HG03045 (cell line): ENCODE results near the gene GDF9.

Source experiments
- ATAC-seq: cut with Tn5 transposase; IDR thresholded peaks from one replicate; pipeline ENCODE4 v1.9.1; 2021; ENCODE audit warnings: mild to moderate bottlenecking, moderate library complexity; ENCODE audit not compliant: unreplicated experiment

Gene GDF9

GRCh38 chr5:132822650-132823480 lies 43.4 kb downstream of the GDF9 start:
- no peak for ATAC-seq

DNA sequence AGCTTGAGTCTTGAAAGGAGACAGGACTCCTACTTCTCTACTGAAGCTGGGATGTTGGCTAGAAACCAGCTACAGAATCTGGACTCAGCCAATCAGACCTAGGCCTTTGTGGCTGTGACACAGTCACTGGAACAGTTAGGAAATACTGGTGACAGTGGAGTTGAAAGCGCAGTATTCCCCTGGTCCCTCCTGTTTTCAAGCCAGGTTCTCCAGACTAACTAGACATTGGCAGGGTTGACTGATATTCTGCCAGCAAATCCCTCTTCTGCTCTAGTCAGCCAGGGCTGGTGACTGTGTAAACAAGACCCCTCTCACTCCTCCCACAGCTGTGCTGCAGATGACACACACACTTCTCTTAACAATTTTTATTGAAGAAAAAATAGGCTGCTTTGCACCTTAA lies 44.5 kb downstream of the GDF9 start:
- no peak for ATAC-seq

- no peak for ATAC-seq
Measured at GRCh38 chr5:132821350-132821749, 44.9 kb downstream of the GDF9 start.

DNA sequence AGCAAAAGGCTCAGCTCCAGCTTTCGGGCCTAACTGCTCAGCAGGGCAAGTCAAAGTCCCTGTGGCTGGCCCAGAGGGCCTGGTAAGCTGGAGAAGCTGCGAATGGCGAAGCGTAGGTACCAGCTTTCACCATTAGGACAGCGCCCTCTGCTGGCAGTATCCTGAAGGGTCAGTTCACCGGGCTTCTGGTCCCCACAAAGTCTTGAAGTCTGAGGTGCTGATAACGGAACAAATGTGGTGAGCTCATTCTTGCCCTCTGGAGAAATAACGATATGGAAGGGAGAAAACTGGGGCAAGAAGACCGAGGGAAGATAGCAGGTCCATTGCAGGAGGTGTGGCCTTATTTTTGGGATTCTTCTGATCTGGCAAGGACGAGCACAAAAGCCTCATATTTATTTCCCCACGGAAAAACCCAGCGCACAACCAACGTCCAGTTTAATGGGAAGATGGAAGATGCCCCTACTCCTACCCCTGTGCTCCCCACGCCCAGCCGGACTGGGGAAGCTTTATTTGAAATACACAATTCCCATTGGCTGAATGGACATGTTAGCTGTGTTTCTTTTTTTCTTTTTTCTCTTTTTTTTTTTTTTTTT lies 46.0 kb downstream of the GDF9 start:
- no peak for ATAC-seq

GRCh38 chr5:132819468-132819867 lies 46.8 kb downstream of the GDF9 start:
- ATAC-seq, result no peak

DNA sequence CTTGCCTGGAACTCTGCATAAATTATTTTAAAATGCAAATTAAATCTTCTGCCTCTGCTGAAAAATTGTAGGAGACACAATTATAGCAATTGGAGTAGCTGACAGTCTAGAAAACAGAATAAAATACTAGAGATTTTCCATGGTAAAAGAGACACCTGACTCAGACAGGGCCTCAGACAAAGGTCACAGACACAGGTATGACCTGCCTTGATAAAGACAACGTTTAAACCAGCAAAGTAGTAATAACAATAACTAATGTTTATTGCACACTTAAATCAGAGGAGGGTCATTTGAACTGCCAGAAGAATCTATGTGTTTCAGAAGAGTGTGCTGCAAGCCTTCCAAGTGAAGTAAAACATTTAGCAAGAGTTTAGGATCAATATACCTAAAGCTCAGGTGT lies 49.3 kb downstream of the GDF9 start:
- ATAC-seq, result no peak

- no peak for ATAC-seq
Measured at GRCh38 chr5:132816554-132816953, 49.7 kb downstream of the GDF9 start.

- ATAC-seq, result no peak
Measured at GRCh38 chr5:132816083-132816482, 50.2 kb downstream of the GDF9 start.

DNA sequence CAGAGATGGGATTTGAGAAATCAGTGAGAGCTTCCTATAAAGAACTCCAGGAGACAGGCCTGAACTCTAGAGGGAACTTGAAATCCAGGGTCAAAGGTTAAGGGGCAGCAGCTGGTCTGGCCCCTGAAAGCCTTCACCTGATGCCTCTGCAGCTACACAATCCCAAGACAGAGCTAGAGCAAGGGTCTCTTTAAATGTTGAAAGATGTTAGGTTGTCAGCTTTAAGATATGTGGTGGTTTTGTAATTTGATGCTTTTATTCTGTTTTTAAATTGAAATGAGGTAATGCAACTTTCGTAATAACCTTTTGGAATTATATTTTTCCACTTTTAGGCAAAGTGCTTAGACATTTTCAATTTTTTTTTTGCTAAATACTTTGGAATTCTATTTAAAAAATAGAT lies 50.8 kb downstream of the GDF9 start:
- ATAC-seq, result no peak

DNA sequence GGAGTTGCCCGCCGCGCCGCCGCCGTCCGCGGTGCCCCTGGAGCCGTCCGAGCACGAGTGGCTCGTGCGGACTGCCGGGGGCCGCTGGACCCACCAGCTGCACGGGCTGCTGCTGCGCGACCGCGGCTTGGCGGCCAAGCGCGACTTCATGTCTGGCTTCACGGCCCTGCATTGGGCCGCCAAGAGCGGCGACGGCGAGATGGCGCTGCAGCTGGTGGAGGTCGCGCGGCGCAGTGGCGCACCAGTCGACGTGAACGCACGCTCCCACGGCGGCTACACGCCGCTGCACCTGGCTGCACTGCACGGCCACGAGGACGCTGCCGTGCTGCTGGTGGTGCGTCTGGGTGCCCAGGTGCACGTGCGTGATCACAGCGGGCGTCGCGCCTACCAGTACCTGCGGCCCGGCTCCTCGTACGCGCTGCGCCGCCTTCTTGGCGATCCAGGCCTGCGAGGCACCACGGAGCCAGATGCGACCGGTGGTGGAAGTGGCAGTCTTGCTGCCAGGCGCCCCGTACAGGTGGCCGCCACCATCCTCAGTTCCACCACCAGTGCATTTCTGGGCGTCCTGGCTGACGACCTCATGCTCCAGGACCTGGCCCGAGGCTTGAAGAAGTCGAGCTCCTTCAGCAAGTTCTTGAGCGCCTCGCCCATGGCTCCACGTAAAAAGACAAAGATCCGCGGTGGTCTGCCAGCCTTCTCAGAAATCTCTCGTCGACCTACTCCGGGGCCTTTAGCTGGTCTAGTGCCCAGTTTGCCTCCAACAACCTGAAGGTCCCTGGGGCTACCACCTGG lies 51.6 kb downstream of the GDF9 start:
- no peak for ATAC-seq

DNA sequence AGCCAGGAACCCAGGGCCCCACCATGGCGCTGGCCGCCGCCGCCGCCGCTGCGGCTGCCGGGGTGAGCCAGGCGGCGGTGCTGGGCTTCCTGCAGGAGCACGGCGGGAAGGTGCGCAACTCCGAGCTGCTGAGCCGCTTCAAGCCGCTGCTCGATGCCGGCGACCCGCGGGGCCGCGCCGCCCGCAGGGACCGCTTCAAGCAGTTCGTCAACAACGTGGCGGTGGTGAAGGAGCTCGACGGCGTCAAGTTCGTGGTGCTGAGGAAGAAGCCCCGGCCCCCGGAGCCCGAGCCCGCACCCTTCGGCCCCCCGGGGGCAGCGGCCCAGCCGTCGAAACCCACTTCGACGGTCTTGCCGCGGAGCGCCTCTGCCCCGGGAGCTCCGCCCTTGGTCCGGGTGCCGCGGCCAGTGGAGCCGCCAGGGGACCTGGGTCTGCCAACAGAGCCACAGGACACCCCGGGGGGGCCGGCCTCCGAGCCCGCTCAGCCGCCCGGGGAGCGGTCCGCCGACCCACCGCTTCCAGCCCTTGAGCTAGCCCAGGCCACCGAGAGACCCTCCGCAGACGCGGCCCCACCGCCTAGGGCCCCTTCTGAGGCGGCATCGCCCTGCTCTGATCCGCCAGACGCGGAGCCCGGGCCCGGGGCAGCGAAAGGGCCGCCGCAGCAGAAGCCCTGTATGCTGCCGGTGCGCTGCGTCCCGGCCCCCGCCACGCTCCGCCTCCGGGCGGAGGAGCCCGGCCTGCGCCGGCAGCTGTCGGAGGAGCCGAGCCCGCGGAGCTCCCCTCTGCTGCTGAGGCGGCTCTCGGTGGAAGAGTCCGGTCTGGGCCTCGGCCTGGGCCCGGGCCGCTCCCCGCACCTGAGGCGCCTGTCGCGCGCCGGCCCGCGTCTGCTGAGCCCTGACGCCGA lies 52.4 kb downstream of the GDF9 start:
- ATAC-seq, result peak; percentile 53

GRCh38 chr5:132812781-132813598 lies 53.3 kb downstream of the GDF9 start, which contains the start of gene SOWAHA:
Gene SOWAHA (plus strand): TSS chr5:132813302. CDS start chr5:132813622, 320 bp downstream.
- peak; percentile 43 for ATAC-seq

GRCh38 chr5:132812123-132812765 lies 54.0 kb downstream of the GDF9 start:
- ATAC-seq, result no peak
